Stimulated activated CD8-positive, alpha-beta memory T cell treated with anti-CD3 and anti-CD28 coated beads, Interleukin-4, amount 100 ng/mL, for 48 hours (primary cell): ENCODE results near the gene TCF12.
"Not testable (repeated sequence)": the region's sequence is repeated elsewhere in the genome, so short reads cannot be mapped to it uniquely, and the experiment has no call there.

Experiments
- DNase-seq: peaks from one replicate; pipeline ENCODE4 v3.0.0-alpha.2; 2020

Gene TCF12

GRCh38 chr15:56982987-56983386, 64.5 kb downstream of the TCF12 start:
- DNase-seq, result no peak

GRCh38 chr15:56984681-56985481, 66.4 kb downstream of the TCF12 start:
- no peak for DNase-seq

DNA sequence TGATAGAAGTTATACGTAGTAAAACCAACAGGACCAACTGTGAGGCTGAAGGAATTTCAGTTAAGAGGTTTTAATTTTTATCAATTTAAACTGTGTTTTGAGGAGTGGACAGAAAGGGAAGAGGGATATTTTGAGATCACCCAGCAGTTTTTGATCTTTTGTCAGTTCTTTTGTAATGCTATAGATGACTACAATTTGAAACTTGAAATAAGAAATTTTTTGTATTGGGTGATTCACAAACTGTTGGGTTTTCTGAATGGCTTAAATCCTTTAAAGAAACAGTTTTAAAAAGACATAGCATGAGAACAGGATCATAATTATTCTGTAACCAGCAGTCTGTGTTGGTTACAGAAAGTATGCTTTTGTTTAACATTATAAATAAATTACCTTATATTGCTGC, 67.4 kb downstream of the TCF12 start:
- DNase-seq, result no peak

DNA sequence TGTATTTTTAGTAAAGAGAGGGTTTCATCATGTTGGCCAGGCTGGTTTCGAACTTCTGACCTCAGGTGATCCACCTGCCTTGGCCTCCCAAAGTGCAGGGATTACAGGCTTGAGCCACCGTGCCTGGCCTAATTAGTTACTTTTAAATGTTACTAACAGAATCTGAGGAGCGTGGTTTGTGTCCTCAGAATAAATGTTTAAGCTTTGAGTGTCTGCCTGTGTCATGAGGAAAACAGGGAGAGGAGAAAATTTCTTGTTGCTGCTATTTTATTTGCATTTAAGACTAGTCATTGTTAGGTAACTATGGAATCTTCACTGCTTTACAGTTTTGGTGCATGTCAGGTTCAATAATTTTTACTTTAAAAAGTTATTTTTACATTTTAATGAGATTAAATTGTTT, 68.8 kb downstream of the TCF12 start:
- no peak for DNase-seq

DNA sequence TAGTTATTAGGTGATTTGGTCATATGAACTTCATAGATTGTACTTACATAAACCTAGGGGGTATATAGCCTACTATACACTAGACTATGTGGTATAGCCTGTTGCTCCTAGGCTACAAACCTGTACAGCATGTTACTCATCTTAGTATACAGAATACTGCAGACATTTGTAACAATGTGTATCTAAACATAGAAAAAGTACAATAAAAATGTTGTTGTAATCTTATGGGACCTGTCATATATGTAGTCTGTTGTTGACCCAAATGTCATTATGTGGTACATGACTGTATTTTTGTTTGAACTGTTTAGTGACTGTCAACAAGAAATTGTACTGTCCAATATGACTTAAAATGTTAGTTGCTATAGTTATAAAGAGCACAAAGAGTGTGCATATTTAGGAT, 69.8 kb downstream of the TCF12 start:
- DNase-seq, result no peak

DNA sequence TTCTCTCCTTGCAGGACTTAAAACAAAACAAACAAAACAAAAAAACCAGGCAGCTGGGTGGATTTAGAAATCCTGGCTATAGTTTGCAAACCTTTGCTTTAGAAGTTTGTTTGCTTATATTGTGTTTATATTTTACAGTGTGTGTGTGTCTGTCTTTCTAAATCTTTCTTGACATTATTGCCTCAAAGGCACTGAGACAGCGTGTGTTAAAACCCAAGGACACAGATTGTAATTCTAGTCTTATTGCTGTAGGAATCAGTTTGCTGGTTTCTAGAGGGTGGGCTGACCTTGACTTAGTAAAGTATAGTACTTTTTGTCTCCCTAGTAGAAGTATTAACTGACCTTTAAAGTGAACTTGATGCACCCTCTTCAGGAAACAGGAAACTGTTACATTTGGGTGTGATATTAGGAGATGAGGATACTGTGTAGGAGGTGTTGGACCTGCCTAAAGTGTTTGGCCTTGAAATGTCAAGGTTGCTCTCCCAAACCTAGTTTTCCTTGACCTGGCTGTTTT, 71.0 kb downstream of the TCF12 start:
- DNase-seq, result no peak

GRCh38 chr15:56991017-56991416, 72.6 kb downstream of the TCF12 start:
- no peak for DNase-seq

GRCh38 chr15:56992725-56993124, 74.3 kb downstream of the TCF12 start:
- DNase-seq, result no peak

GRCh38 chr15:56994280-56994679, 75.8 kb downstream of the TCF12 start:
- no peak for DNase-seq

DNA sequence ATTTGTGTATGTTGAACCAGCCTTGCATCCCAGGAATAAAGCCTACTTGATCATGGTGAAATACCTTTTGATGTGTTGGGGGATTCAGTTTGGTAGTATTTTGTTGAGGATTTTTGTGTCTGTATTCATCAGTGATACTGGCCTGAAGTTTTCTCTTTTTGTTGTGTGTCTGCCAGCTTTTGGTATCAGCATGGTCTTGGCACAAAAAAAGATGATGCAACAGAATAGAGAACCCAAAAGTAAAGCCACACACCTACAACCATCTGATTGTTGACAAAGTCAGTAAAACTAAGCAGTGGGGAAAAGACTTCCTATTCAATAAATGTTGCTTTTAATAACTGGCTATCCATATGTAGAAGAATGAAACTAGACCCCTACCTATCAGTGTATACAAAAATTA, 77.6 kb downstream of the TCF12 start:
- no peak for DNase-seq

DNA sequence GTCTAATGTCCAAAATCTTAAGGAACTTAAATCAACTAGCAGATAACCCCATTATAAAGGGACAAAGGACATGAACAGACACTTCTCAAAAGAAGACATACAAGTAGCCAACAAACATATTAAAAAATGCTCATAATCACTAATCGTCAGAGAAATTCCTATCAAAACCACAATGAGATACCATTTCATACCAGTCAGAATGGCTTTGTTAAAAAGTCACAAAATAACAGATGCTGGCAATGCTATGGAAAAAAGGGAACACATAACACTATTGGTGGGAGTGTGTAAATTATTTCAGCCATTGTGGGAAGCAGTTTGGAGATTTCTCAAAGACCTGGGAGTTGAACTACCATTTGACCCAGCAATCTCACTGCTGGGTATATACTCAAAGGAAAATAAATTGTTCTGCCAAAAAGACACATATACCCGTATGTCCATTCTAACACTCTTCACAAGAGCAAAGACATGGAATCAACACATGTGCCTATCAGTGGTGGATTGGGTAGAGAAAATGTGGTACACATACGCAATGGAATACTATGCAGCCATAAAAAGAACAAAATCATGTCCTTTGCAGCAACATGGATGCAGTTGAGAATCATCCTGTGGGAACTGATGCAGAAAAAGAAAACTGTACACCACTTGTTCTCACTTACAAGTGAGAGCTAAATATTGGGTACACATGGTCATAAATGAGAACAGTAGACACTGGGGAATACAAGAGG, 78.5 kb downstream of the TCF12 start:
- DNase-seq, result no peak

- no peak for DNase-seq
These were observed 85.0 kb downstream of the TCF12 start for GRCh38 chr15:57003418-57003817.

DNA sequence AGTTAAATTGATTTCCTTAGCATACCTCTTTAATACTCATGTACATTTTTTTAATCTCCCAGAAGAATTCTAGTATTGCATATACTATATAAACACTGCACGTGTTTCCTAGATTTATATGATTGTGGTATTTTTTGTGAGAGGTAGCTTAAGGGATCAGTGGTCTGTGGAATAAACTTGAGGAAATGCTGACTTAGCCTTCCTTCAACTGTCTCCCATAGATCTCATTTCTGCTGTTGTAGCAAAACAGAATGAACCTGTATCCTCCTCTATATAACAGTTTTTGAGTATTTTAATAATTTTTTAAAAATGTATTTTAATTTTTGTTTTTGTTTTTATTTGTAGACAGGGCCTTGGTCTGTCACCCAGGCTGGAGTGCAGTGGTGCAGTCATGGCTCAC, 86.8 kb downstream of the TCF12 start:
- DNase-seq, result no peak

- DNase-seq, result not testable (repeated sequence)
These were observed 89.4 kb downstream of the TCF12 start for GRCh38 chr15:57007797-57008196.

GRCh38 chr15:57010724-57011123, 92.3 kb downstream of the TCF12 start:
- DNase-seq, result no peak

GRCh38 chr15:57012556-57012955, 94.1 kb downstream of the TCF12 start:
- DNase-seq, result no peak

DNA sequence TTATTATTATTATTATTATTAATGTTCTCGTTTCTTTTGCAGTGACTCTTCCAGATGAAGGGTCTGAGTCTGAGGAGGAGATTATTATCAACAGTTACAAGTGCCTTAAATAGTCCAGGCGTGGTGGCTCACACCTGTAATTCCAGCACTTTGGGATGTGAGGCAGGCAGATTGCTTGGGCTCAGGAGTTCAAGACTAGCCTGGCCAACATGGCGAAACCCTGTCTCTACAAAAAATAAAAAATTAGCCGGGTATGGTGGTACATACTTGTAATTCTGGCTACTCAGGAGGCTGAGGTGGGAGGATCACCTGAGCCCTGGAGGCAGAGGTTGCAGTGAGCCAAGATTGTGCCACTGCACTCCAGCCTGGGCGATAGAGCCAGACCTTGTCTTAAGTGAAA, 96.5 kb downstream of the TCF12 start:
- DNase-seq, result not testable (repeated sequence)

GRCh38 chr15:57015360-57015759, 96.9 kb downstream of the TCF12 start:
- DNase-seq, result no peak

DNA sequence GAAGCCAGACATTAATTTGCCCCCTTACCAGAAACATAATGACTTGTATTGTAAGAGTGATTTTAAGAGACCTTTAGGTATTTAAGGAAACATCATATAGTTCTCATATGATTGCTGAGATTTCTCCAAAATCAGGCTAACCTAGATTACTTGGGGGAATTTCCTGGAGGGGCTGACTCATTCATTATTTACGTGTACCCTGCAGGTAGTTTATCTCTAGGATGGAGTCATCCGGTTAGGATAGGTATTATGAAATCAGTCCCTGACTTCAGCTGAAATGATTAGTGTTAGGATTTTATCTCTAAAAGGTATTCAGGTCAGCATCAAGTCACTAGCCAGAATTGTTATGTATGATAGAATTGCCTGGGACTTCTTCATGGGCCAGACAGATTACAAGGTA, 97.5 kb downstream of the TCF12 start:
- no peak for DNase-seq

- DNase-seq, result no peak
These were observed 98.6 kb downstream of the TCF12 start for GRCh38 chr15:57017024-57017423.

- no peak for DNase-seq
These were observed 99.7 kb downstream of the TCF12 start for GRCh38 chr15:57018151-57018550.

- no peak for DNase-seq
These were observed 101.2 kb downstream of the TCF12 start for GRCh38 chr15:57019496-57020160.

GRCh38 chr15:57025264-57025926, 107.0 kb downstream of the TCF12 start:
- no peak for DNase-seq
